Activated effector memory CD4-positive, alpha-beta T cell treated with anti-CD3 and anti-CD28 coated beads, Interleukin-2, amount 50 U/mL, for 16 hours (primary cell): ENCODE results near the gene VIL1.

ENCODE experiments used
- DNase-seq: peaks from one replicate; pipeline ENCODE4 v3.0.0-alpha.2; 2020

The VIL1 gene

GRCh38 chr2:218418717-218419458 is at the start of gene VIL1:
Gene VIL1, plus strand, starts transcription at chr2:218419123. Its CDS starts 4,656 bp downstream, at chr2:218423779.
- no peak for DNase-seq

GRCh38 chr2:218369330-218369729 is 49.6 kb upstream of the VIL1 start:
- no peak for DNase-seq

GRCh38 chr2:218370410-218371063 is 48.4 kb upstream of the VIL1 start:
- DNase-seq = no peak

GRCh38 chr2:218371983-218372350 is 47.0 kb upstream of the VIL1 start:
- no peak for DNase-seq

GRCh38 chr2:218374795-218375194 is 44.1 kb upstream of the VIL1 start:
- no peak for DNase-seq

- no peak for DNase-seq
Observed at GRCh38 chr2:218375212-218375611, 43.7 kb upstream of the VIL1 start.

DNA sequence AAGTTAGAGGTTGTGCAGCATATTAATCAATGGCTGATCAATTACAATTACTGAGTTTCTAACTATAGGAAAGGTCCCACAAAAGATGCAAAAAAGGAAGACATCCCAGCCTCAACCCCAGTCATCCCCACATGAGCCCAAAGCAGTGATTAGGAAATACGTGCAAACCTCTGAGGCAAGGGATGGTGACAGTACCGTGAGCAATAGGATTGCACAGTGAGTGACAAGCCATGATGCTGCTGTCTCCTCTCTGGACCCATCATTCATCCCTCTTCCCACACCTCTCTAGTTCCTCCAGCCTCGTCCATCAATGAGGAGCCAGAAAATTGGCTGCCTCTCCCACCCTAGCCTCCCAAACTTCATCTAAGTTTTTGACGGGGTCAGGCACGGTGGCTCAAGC is 40.9 kb upstream of the VIL1 start:
- no peak for DNase-seq

DNA sequence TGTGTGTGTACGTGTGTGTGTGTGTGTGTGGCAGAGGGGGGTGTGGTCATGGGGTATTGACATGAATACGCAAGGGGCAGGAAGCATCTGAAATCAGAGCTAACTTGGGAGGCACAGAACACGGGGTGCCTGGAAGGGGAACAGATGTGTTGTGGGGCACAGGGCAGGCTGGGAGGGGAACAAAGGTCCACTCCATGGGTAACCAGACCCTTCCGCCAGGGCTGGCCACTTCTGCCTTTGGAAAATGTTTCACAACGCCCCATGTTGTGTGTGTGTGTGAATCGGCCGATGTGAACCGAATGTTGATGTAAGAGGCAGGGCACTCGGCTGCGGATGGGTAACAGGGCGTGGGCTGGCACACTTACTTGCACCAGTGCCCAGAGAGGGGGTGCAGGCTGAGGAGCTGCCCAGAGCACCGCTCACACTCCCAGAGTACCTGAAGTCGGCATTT is 37.0 kb upstream of the VIL1 start, which contains the start of gene SLC11A1:
SLC11A1 (plus strand) TSS at position 358 of the 451 bp plus-strand sequence. CDS start 96 bp downstream, outside the sequence.
- DNase-seq = no peak

GRCh38 chr2:218382785-218383184 is 36.1 kb upstream of the VIL1 start:
- no peak for DNase-seq

- no peak for DNase-seq
Observed at GRCh38 chr2:218383892-218384519, 34.9 kb upstream of the VIL1 start.

GRCh38 chr2:218384975-218385374 is 33.9 kb upstream of the VIL1 start:
- DNase-seq = no peak

DNA sequence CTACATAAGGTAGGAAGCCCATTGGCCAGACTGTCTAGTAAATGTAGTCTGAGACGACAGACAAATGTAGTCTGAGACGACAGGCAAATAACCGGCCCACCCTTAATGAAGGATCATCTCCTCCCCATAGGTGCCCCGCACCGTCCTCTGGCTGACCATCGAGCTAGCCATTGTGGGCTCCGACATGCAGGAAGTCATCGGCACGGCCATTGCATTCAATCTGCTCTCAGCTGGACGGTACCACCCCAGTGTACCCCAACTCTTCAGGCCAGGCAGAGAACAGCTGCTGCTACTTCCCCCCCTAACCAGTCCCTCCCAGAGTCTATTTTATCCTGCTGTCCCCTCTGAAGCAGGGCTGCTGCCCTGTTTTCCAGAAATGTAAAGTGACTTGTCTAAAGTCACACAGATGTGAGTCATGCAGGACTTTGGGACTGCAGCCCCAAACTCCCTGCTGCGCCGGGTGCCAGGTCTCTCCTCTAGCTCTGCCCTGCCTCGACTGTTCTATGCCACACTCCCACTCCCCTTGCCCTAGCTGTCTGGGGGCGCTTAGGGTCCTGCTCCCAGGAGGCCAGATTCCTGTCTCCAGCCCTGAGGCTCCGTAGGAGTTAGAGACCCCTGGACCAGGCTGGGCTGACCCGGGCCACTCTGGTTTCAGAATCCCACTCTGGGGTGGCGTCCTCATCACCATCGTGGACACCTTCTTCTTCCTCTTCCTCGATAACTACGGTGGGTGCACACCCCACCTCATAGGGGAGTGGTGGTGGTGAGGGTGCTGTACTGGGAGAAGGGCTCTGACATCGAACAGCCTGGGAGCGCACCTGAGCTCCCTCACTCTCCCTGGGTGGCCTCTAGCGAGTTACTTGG is 32.2 kb upstream of the VIL1 start:
- no peak for DNase-seq

GRCh38 chr2:218387369-218388194 is 31.3 kb upstream of the VIL1 start:
- DNase-seq = no peak

DNA sequence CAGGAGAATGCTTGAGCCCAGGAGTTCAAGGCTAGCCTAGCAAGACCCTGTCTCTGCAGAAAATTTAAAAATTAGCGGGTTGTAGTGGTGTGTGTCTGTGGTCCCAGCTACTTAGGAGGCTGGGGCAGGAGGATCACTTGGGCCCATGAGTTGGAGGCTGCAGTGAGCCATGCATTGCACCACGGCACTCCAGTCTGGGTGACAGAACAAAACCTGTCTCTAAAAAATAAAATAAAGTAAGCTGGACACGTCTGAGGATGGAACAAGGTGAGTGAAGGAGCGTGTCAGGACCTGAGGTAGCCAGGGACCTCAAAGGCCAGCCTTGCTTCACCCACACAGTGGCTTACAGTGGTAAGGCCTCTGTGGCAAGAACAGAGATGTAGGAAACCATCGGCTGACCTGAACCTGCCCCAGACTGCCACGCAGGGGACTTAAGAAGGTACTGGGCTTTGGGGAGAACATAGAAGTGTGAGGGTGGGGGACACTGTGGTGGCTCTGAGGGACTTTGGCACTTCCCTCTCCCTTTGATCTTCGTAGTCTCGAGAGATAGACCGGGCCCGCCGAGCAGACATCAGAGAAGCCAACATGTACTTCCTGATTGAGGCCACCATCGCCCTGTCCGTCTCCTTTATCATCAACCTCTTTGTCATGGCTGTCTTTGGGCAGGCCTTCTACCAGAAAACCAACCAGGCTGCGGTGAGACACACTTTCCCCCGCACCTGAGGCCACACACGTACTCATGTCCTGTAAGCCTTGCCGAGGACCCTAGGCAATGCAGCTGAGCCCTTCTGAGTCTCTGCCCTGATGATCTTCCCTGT is 29.4 kb upstream of the VIL1 start:
- DNase-seq = no peak

DNA sequence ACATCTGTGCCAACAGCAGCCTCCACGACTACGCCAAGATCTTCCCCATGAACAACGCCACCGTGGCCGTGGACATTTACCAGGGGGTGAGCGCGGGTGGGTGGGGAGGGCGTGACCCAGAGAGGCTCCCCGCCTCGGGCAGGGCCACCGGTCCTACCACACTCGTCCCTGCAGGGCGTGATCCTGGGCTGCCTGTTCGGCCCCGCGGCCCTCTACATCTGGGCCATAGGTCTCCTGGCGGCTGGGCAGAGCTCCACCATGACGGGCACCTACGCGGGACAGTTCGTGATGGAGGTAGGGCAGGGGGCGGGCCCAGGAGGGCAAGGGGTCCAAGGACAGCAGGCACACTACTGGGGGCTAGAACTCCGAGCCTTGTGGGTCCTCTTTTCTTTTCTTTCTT is 27.7 kb upstream of the VIL1 start:
- no peak for DNase-seq

- DNase-seq = no peak
Observed at GRCh38 chr2:218392459-218392858, 26.5 kb upstream of the VIL1 start.

- DNase-seq = no peak
Observed at GRCh38 chr2:218392891-218393462, 25.9 kb upstream of the VIL1 start.

- DNase-seq = no peak
Observed at GRCh38 chr2:218393750-218394290, 25.1 kb upstream of the VIL1 start.

GRCh38 chr2:218394298-218395089 is 24.4 kb upstream of the VIL1 start:
- no peak for DNase-seq

DNA sequence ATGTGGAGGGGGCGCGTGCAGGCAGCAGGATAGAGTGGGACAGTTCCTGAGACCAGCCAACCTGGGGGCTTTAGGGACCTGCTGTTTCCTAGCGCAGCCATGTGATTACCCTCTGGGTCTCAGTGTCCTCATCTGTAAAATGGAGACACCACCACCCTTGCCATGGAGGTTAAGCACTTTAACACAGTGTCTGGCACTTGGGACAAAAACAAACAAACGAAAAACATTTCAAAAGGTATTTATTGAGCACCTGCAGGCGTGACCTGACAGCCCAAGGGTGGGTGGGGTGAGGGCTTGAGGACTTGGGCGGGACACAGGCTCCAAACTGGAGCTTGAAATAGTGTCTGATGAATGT is 23.9 kb upstream of the VIL1 start:
- no peak for DNase-seq
